NT2/D1 (cell line): ENCODE measurements around the gene DUSP2.

ENCODE experiments used
- DNase-seq: peaks from one replicate; pipeline ENCODE4 v3.0.0-alpha.2; 2011; ENCODE audit warnings: low read depth, low spot score
- H3K27me3 ChIP-seq: 2 replicates; pipeline ENCODE4 v1.6.0; 2011; ENCODE audit warnings: mild to moderate bottlenecking; ENCODE audit not compliant: insufficient read length, insufficient read depth
- H3K36me3 ChIP-seq: 2 replicates; pipeline ENCODE4 v1.6.1; 2011; ENCODE audit warnings: mild to moderate bottlenecking, low read length, mixed read lengths; ENCODE audit not compliant: insufficient read depth, insufficient read length
- H3K4me1 ChIP-seq: 2 replicates; pipeline ENCODE4 v1.5.1; 2011; ENCODE audit not compliant: insufficient read depth, insufficient read length
- H3K4me3 ChIP-seq: 2 replicates; pipeline ENCODE4 v1.5.1; 2011; ENCODE audit warnings: low read depth; ENCODE audit not compliant: insufficient read length
- H3K9ac ChIP-seq: 2 replicates; pipeline ENCODE4 v1.6.0; 2011; ENCODE audit warnings: low read depth; ENCODE audit not compliant: insufficient read length
- H3K9me3 ChIP-seq: 2 replicates; pipeline ENCODE4 v1.5.1; 2011; ENCODE audit warnings: mild to moderate bottlenecking, low read length; ENCODE audit not compliant: insufficient read depth
- SUZ12 ChIP-seq: IDR thresholded peaks from 2 replicates; pipeline ENCODE4 v1.6.1; 2011; ENCODE audit not compliant: insufficient read length, insufficient read depth; ENCODE audit errors: extremely low read depth
- YY1 ChIP-seq: IDR thresholded peaks from 2 replicates; pipeline ENCODE4 v1.6.1; 2011; ENCODE audit not compliant: insufficient read length, insufficient read depth
- ZNF274 ChIP-seq: IDR thresholded peaks from 2 replicates; pipeline ENCODE4 v1.6.1; 2011; ENCODE audit warnings: mild to moderate bottlenecking, low read depth, low read length

Gene DUSP2

DNA sequence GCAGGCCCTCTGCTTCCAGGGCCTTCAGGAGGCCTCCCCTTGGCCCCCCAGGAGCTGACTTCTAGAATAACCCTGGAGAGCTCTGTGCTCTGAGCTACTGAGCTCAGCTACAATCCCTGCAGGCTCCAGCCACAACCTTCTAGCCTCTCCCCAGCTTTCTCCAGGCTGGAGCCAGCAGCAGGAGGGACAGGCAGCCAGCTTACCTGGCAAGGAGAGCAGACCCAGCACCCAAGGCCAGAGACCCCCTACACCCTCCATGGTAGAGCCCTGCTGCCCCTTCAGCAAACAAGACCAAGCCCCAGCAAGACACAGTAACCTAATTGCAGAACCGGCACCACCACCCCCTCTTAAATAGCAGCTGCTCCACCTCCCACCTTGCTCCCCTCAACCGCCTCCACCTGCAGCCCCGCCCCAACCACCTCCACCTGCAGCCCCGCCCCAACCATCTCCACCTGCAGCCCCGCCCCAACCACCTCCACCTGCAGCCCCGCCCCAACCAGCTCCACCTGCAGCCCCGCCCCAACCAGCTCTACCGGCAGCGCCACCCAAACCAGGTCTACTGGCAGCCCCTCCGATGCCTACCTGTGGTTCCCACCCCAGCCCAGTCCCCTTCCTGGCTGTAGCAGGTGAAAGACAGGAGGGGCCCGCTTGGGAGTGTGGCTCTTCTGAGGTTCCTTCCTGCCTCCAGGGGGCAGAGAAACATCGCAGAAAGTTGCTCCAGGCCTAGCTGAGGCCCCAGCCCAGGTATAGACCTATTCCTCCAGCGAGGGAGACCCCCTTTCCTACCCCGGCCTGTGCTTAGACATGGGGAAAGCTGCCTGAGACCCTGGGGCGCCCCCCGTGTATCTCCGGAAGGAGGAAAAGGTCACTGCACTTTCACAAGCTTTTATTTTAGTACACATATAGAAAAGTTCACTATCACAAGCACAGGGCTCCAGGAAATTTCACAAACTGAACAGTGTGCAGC, 6.8 kb downstream of the DUSP2 start, which contains the start of gene ASTL:
Gene ASTL (minus strand): TSS at position 324 of the 967 bp plus-strand sequence. CDS start 66 bp downstream, at position 258.
- no peak for TF ChIP-seq SUZ12
- TF ChIP-seq YY1 = no peak
- TF ChIP-seq ZNF274 = no peak

GRCh38 chr2:96137321-96138178, 7.7 kb downstream of the DUSP2 start:
- no peak overlapping the region for H3K4me3 ChIP-seq
- DNase-seq = no peak

More for the DNA sequence above, 6.8 kb downstream of the DUSP2 start, which contains the start of gene ASTL:
- Histone ChIP-seq H3K9ac (no peak within 1 kb of the TSS), H3K4me1 (peaks cover 12% of the 10 kb centered on the region), H3K4me3 (no peak within 1 kb of the TSS), H3K27me3 (no peaks in the 10 kb centered on the region), H3K36me3 (peaks cover 10% of the 10 kb centered on the region), H3K9me3 (no peaks in the 10 kb centered on the region)
- DNase-seq = no peak

DNA sequence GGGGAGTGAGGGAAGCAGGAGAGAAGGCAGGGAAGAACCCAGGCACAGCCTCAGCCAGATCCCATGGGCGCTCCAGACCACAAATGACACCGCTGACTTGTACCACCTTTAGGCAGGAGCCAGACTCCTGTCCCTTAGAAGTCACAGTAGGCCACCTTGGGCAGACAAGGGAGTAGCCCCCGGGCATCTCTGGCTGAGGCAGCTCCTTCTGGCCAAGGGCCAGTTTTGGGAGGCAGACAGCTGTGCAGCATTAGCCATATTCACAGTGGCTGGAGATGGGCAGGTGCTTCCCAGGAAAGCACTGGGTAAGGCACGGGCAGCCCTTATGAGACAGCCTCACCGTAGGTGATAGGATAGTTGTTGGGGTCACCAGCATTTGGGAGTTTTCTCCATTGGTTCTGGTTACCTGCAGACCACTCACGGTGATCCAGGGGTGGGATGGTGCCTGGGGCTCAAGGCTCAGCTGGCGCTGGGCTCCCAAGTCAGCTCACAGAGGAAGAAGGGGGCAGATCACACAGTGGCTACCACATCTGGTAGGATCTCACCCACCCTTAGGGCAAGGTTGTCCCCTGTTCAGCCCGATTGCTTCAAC, 9.0 kb downstream of the DUSP2 start:
- no peak for DNase-seq
- H3K4me1 ChIP-seq = peaks cover 9% of the 10 kb centered on the region
- H3K4me3 ChIP-seq = no peak overlapping the region
- H3K36me3 ChIP-seq = no peaks in the 10 kb centered on the region
- TF ChIP-seq YY1 = no peak
- no peaks in the 10 kb centered on the region for H3K27me3 ChIP-seq
- H3K9me3 ChIP-seq = no peaks in the 10 kb centered on the region
- H3K9ac ChIP-seq = peak overlapping the region; percentile 38

More at GRCh38 chr2:96137321-96138178, 7.7 kb downstream of the DUSP2 start:
- no peak overlapping the region for H3K9ac ChIP-seq
- peaks cover 2% of the 10 kb centered on the region for H3K36me3 ChIP-seq
- TF ChIP-seq SUZ12 (no peak), YY1 (no peak), ZNF274 (no peak)
- H3K4me1 ChIP-seq = peaks cover 9% of the 10 kb centered on the region
- H3K9me3 ChIP-seq = no peaks in the 10 kb centered on the region
- no peaks in the 10 kb centered on the region for H3K27me3 ChIP-seq

- no peak for DNase-seq
- Histone ChIP-seq H3K36me3 (no peaks in the 10 kb centered on the region), H3K27me3 (no peaks in the 10 kb centered on the region), H3K4me3 (no peak overlapping the region), H3K4me1 (peaks cover 9% of the 10 kb centered on the region), H3K9me3 (no peaks in the 10 kb centered on the region), H3K9ac (no peak overlapping the region)
- TF ChIP-seq SUZ12 (no peak), YY1 (no peak), ZNF274 (no peak)
Observed at GRCh38 chr2:96135621-96136020, 9.6 kb downstream of the DUSP2 start.

DNA sequence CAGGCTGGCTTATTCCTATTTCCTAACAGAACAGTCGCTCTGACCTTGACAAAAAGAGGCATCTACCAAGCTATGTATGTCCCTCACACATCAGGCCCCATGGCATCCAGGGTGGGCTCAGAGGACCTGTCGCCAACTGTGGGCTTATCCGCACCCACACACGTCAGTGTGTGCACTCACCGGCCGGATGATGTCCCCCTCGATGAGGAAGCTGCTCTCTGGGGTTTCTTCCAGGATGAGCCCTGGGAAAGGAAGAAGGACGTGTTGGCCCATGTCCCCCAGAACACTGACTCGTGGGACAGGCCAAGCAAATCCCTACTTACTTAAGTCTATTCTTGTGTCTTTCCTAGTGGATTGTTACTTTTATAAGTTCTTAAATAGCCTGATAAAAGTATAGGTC, 10.1 kb downstream of the DUSP2 start:
- Histone ChIP-seq H3K4me3 (no peak overlapping the region), H3K27me3 (no peaks in the 10 kb centered on the region), H3K4me1 (peaks cover 9% of the 10 kb centered on the region), H3K36me3 (no peaks in the 10 kb centered on the region), H3K9ac (no peak overlapping the region), H3K9me3 (no peaks in the 10 kb centered on the region)
- no peak for DNase-seq
- no peak for TF ChIP-seq ZNF274
- no peak for TF ChIP-seq YY1
- TF ChIP-seq SUZ12 = no peak

GRCh38 chr2:96134421-96134820, 10.8 kb downstream of the DUSP2 start:
- Histone ChIP-seq H3K27me3 (no peaks in the 10 kb centered on the region), H3K9me3 (no peaks in the 10 kb centered on the region), H3K4me1 (peaks cover 9% of the 10 kb centered on the region), H3K4me3 (no peak overlapping the region), H3K36me3 (no peaks in the 10 kb centered on the region), H3K9ac (no peak overlapping the region)
- no peak for DNase-seq
- TF ChIP-seq ZNF274 (no peak), SUZ12 (no peak), YY1 (no peak)
